Fibroblast of skin of left quadriceps (primary cell): Measurements from ENCODE around the gene PCDHGB1.
"Not testable (repeated sequence)": the region's sequence is repeated elsewhere in the genome, so short reads cannot be mapped to it uniquely, and the experiment has no call there.

Experiments
- DNase-seq, 2 experiments: peaks; one replicate each; pipeline ENCODE4 v3.0.0-alpha.2; 2013; ENCODE audit warnings: low read depth in 2 of 2

PCDHGB1 gene

GRCh38 chr5:141383345-141383744 is 33.4 kb downstream of the PCDHGB1 start:
- DNase-seq: no peak

DNA sequence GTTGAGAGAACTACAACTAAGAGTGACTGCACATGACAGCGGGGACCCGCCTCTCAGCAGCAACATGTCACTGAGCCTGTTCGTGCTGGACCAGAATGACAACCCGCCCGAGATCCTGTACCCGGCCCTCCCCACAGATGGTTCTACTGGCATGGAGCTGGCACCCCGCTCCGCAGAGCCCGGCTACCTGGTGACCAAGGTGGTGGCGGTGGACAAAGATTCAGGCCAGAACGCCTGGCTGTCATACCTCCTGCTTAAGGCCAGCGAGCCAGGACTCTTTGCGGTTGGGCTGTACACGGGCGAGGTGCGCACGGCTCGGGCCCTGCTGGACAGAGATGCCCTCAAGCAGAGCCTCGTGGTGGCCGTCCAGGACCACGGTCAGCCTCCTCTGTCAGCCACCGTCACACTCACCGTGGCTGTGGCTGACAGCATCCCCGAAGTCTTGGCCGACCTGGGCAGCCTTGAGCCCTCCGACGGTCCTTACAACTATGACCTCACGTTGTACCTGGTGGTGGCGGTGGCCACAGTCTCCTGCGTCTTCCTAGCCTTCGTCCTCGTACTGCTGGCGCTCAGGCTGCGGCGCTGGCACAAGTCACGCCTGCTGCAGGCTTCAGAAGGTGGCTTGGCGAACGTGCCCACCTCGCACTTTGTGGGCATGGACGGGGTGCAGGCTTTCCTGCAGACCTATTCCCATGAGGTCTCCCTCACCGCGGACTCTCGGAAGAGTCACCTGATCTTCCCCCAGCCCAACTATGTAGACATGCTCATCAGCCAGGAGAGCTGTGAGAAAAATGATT is 34.8 kb downstream of the PCDHGB1 start:
- no peak for DNase-seq

- DNase-seq: not testable (repeated sequence)
Observed at GRCh38 chr5:141387557-141388311, 37.8 kb downstream of the PCDHGB1 start, which contains the start of gene PCDHGB4. PCDHGB4 (plus strand) TSS chr5:141387698; CDS start chr5:141387885, 187 bp downstream.

GRCh38 chr5:141388661-141389060 is 38.8 kb downstream of the PCDHGB1 start:
- DNase-seq: no peak

- no peak for DNase-seq
Observed at GRCh38 chr5:141389153-141390042, 39.5 kb downstream of the PCDHGB1 start.

- DNase-seq: no peak
Observed at GRCh38 chr5:141392429-141393198, 42.7 kb downstream of the PCDHGB1 start, which contains the start of gene PCDHGA8. PCDHGA8 (plus strand) TSS chr5:141392633; CDS start chr5:141392814, 181 bp downstream.

GRCh38 chr5:141393267-141393666 is 43.4 kb downstream of the PCDHGB1 start:
- no peak for DNase-seq

DNA sequence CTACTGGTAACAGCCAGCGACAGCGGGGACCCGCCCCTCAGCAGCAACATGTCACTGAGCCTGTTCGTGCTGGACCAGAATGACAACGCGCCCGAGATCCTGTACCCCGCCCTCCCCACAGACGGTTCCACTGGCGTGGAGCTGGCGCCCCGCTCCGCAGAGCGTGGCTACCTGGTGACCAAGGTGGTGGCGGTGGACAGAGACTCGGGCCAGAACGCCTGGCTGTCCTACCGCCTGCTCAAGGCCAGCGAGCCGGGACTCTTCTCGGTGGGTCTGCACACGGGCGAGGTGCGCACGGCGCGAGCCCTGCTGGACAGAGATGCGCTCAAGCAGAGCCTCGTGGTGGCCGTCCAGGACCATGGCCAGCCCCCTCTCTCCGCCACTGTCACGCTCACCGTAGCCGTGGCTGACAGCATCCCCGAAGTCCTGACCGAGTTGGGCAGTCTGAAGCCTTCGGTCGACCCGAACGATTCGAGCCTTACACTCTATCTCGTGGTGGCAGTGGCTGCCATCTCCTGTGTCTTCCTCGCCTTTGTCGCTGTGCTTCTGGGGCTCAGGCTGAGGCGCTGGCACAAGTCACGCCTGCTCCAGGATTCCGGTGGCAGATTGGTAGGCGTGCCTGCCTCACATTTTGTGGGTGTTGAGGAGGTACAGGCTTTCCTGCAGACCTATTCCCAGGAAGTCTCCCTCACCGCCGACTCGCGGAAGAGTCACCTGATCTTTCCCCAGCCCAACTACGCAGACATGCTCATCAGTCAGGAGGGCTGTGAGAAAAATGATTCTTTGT is 44.7 kb downstream of the PCDHGB1 start:
- DNase-seq: not testable (repeated sequence)

GRCh38 chr5:141397756-141398551 is 48.1 kb downstream of the PCDHGB1 start, which contains the start of gene PCDHGB5:
PCDHGB5 (plus strand) TSS chr5:141397947; CDS start chr5:141398128, 181 bp downstream.
- not testable (repeated sequence) for DNase-seq

DNA sequence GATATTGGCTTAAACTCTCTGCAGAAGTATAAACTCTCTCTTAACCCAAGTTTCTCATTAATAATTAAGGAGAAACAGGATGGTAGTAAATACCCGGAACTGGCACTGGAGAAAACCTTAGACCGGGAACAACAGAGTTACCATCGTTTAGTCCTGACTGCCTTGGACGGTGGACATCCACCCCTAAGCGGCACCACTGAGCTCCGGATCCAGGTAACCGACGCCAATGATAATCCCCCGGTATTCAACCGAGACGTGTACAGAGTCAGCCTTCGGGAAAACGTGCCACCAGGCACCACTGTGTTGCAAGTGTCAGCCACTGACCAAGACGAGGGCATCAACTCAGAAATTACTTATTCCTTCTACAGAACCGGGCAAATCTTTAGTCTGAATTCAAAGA is 48.7 kb downstream of the PCDHGB1 start:
- no peak for DNase-seq

- DNase-seq: no peak
Observed at GRCh38 chr5:141399555-141400258, 49.8 kb downstream of the PCDHGB1 start.
